Upper lobe of left lung (tissue), 6 donors: ENCODE data around the gene IP6K3. TPM values are rescaled to one million over a fixed set of nuclear protein-coding genes. Genes with fewer than 3 reads are reported as not detected.

Experiments
- ATAC-seq, 2 donors: fragments of 200-7000 bp; cut with Tn5 transposase; one replicate each; pipeline ENCODE4 v1.9.1; 2022; ENCODE audit warnings: mild to moderate bottlenecking in 2 of 2, moderate library complexity in 2 of 2; ENCODE audit not compliant: low FRiP score in 2 of 2
- DNase-seq, 2 donors: peaks; one replicate each; pipeline ENCODE4 v3.0.0-alpha.2; 2019 to 2020
- H3K27ac ChIP-seq, 4 donors: fragments of 200-600 bp; sonication (generic); one replicate each; pipeline ENCODE4 v1.5.1; 2016 to 2019
- H3K27me3 ChIP-seq, 4 donors: fragments of 200-600 bp; sonication (generic); one replicate each; pipeline ENCODE4 v1.5.1; 2017 to 2019
- H3K36me3 ChIP-seq, 4 donors: fragments of 200-600 bp; sonication (generic); one replicate each; pipeline ENCODE4 v1.5.1; 2016 to 2019
- H3K4me1 ChIP-seq, 4 donors: fragments of 200-600 bp; sonication (generic); one replicate each; pipeline ENCODE4 v1.5.1; 2018 to 2019
- H3K4me3 ChIP-seq, 4 donors: fragments of 200-600 bp; sonication (generic); one replicate each; pipeline ENCODE4 v1.5.1; 2017 to 2019; ENCODE audit warnings: mild to moderate bottlenecking in 2 of 4, moderate library complexity in 1 of 4
- H3K9me3 ChIP-seq, 4 donors: fragments of 200-600 bp; sonication (generic); one replicate each; pipeline ENCODE4 v1.5.1; 2018 to 2019
- EP300 ChIP-seq, 4 donors: sonication (generic); formaldehyde crosslinking; IDR thresholded peaks; one replicate each; pipeline ENCODE4 v1.5.1; 2017; ENCODE audit warnings: antibody characterized with exemption in 4 of 4, control low read depth in 2 of 4
- POLR2A ChIP-seq, 4 donors: fragments of 450-650 bp; IDR thresholded peaks; one replicate each; pipeline ENCODE4 v1.5.1; 2016 to 2017; ENCODE audit warnings: antibody characterized with exemption in 4 of 4, mild to moderate bottlenecking in 2 of 4
- POLR2AphosphoS5 ChIP-seq, 2 donors: sonication (generic); formaldehyde crosslinking; IDR thresholded peaks; one replicate each; pipeline ENCODE4 v1.5.1; 2017; ENCODE audit warnings: antibody characterized with exemption in 2 of 2
- WGBS, 2 donors: methylation state at CpG; one replicate each; pipeline ENCODE4 v1.1.5; 2017 to 2018; 5-methylcytosine and 5-hydroxymethylcytosine counted together
- total RNA-seq, 6 donors: library from RNA; depleted of rRNA in 4 of 6; stranded (reverse); fragments of >200 nt in 4 of 6; gene quantifications; one replicate each; pipeline versions ENCODE4 v1.1.0 to v1.2.1, GENCODE V29; 2016 to 2021
- TF ChIP-seq, protein P1 (sequence below), 6 experiments: fragments of 450-650 bp in 4 of 6; fragments of 200-600 bp in 2 of 6; sonication (generic) in 2 of 6; IDR thresholded peaks; one replicate each; pipeline ENCODE4 v1.5.1; 2016 to 2019; ENCODE audit warnings: antibody characterized with exemption in 6 of 6
- donor health status: DM: no; HTN: no; CAD: no; lungs with moderate emphysema.
- donor health status: DM: no; HTN: yes; CAD: no; lungs with severe emphysema.

The IP6K3 gene
- total RNA-seq, 6 donors from 2014 or later, result 1.9 to 11.5 (median 4.9) TPM

DNA sequence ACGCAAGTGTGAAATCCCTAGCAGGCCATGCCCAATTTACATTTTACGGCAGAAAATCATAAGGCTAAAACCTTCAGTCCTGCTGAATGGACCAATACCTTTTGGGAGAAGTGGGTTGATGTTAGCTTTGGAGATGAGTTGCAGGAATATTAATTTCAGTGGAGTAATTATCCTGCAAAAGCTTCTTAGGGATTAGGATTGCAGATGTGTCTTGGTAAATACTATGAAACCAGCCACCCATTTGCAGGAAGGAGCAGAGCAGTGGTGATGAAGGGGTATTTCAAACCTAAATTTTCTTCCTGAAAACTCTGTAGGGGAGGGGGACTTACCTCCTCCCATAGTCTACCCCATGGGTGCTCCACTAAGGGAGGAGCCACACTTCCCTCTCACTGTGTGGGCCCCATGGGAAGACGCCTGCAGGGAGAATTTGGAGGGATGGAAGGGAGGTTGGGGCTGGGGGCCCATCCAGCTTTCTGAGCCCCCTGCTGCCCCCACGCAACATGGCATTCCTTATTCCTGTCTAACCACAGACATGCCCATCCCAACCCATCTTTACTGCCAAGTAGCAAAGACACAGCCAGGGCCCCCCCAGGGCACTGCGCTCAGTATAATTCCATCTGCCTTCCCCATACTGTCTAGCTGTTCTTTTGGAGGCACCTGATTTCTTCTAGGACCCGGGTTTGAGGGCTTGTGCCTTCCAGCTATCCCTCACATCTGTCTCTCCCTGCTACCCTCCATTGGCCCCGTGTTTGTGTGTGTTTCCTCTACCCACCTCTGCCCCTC, 20.6 kb downstream of the IP6K3 start:
- DNase-seq, result no peak
- ATAC-seq, result no peak
- WGBS, 2 donors, result 85 to 92% methylated on average over 7 of the region's 7 CpGs

DNA sequence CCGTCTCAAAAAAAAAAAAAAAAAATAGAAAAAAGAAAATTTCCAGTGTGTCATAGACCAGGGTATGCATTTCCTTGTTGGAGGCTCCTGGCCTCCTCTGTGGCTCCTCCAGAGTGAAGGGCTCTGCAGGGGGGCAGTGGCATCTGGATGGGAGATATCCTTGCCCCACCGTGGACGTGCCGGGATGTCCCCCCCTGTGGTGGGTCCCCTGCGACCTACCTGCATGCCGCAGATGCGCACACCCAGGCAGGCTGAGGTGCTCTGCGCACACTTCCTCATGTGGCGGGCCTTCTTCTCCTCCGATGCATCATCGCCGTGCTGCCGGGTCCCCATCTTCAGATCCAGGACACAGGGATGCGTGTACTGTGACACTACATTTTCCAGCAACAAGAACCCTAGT, 21.5 kb downstream of the IP6K3 start:
- 90 to 91% methylated on average over 13 to 14 of the region's 14 CpGs for WGBS, 2 donors
- ATAC-seq (no peak), DNase-seq (no peak)
- Histone ChIP-seq H3K9me3 (no peaks in the 10 kb centered on the region), H3K4me3 (no peak overlapping the region), H3K27me3 (no peaks in the 10 kb centered on the region), H3K4me1 (peaks cover 0 to 9% (median 1%) of the 10 kb centered on the region in 4 donors), H3K27ac (no peak overlapping the region), H3K36me3 (no peaks in the 10 kb centered on the region)
- TF ChIP-seq, protein P1, sequence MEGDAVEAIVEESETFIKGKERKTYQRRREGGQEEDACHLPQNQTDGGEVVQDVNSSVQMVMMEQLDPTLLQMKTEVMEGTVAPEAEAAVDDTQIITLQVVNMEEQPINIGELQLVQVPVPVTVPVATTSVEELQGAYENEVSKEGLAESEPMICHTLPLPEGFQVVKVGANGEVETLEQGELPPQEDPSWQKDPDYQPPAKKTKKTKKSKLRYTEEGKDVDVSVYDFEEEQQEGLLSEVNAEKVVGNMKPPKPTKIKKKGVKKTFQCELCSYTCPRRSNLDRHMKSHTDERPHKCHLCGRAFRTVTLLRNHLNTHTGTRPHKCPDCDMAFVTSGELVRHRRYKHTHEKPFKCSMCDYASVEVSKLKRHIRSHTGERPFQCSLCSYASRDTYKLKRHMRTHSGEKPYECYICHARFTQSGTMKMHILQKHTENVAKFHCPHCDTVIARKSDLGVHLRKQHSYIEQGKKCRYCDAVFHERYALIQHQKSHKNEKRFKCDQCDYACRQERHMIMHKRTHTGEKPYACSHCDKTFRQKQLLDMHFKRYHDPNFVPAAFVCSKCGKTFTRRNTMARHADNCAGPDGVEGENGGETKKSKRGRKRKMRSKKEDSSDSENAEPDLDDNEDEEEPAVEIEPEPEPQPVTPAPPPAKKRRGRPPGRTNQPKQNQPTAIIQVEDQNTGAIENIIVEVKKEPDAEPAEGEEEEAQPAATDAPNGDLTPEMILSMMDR (IDR thresholded peaks at IDR 0.05), result no peak
- TF ChIP-seq POLR2A (IDR thresholded peaks at IDR 0.05) (no peak), POLR2AphosphoS5 (IDR thresholded peaks at IDR 0.05) (no peak), EP300 (IDR thresholded peaks at IDR 0.05) (no peak)

More for the DNA sequence above, 20.6 kb downstream of the IP6K3 start:
- Histone ChIP-seq H3K27me3 (no peaks in the 10 kb centered on the region), H3K36me3 (peaks cover 0 to 2% (median 0%) of the 10 kb centered on the region in 4 donors), H3K4me1 (peaks cover 0 to 5% (median 2%) of the 10 kb centered on the region in 4 donors), H3K27ac (no peak overlapping the region), H3K9me3 (no peaks in the 10 kb centered on the region), H3K4me3 (no peak overlapping the region)
- TF ChIP-seq, protein P1 (IDR thresholded peaks at IDR 0.05), result no peak
- no peak for TF ChIP-seq EP300 (IDR thresholded peaks at IDR 0.05)

DNA sequence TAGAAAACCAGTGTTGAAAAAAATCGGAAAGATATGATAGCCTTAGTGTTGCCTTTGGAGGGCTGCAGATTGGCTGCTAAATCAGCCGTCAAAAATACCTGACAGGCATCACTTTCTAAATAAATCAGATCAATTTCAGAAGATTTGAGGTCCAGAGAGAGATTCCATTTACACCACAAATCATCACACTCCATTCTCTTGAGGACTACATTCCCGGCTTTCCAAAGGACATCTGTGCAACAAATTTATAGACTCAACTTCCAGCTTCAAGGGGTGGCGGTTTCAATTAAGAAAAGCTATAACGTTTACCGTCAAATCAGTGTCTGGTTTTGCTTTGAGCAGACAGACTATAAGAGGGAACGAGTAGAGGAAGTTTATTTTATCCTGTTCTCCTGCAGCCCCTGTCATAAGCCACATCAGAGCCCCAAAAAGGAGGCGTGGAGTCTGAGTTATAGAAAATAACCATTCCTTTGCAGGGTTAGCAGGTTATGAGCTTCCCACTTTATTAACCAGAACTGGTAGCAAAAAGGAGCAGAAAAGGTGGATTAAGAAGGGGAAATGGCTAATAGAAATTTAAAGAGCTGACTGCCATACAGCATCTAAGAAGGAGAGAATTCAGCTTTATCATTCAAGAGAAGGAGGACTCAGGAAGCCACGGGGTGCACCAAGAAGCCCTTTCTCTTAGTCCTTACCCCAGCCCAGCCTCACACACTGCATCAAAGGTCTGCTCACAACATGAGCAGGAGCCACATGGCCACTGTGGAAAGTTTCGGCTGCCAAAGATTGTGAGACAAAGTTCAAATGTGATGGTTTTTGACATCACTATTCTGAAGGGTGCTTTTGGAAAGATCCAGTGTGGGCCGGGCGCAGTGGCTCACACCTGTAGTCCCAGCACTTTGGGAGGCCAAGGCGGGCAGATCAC, 22.3 kb downstream of the IP6K3 start:
- H3K4me3 ChIP-seq, result no peak overlapping the region
- ATAC-seq (no peak), DNase-seq (no peak)

DNA sequence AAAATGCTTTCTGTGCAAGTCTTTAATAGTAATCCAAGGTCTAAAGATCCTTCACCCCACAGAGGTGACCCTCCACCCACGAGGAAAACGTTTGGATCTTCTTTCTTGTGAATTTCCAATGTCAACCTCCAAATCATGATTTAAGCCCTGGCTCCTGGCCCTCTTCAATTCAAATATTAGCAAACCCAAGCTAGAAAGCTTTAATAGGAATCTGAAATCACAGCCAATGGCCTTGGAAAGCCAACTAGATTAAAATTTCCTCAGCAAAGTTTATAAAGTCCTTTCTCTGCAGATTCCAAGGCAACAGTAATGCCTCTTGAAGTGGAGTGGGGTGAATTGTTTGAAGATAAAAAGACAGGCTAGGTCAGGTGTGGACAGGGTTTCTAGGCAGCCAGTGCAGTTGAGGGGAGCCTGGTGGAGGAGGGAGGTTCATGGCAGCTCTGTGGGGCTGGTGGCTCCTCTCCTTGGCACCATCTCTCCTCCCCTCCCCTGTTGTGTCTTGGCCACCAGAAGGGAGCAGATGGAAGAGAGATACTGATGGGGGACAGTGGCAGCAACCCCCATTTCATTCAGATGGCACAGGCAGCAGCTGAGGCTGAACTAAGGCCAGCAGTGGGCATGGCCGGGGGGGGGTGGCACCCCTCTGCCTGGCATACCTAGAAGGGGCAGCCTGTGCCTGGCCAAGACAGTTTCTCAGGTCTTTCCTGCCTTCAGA, 23.2 kb downstream of the IP6K3 start:
- Histone ChIP-seq H3K9me3 (no peaks in the 10 kb centered on the region), H3K27ac (no peak overlapping the region), H3K4me1 (peaks cover 0 to 16% (median 11%) of the 10 kb centered on the region in 4 donors), H3K27me3 (no peaks in the 10 kb centered on the region), H3K36me3 (no peaks in the 10 kb centered on the region), H3K4me3 (no peak overlapping the region)
- TF ChIP-seq POLR2AphosphoS5 (IDR thresholded peaks at IDR 0.05), result no peak
- TF ChIP-seq, protein P1 (IDR thresholded peaks at IDR 0.05), result no peak
- no peak for TF ChIP-seq POLR2A (IDR thresholded peaks at IDR 0.05)
- TF ChIP-seq EP300 (IDR thresholded peaks at IDR 0.05), result no peak
- DNase-seq (no peak), ATAC-seq (no peak)
- WGBS, 2 donors, result 52 to 57% methylated on average over 3 of the region's 3 CpGs

More for the DNA sequence above, 22.3 kb downstream of the IP6K3 start:
- Histone ChIP-seq H3K4me1 (peaks cover 0 to 9% (median 4%) of the 10 kb centered on the region in 4 donors), H3K27ac (no peak overlapping the region), H3K9me3 (no peaks in the 10 kb centered on the region), H3K36me3 (no peaks in the 10 kb centered on the region), H3K27me3 (no peaks in the 10 kb centered on the region)
- 66 to 68% methylated on average over 13 of the region's 13 CpGs for WGBS, 2 donors
- TF ChIP-seq, protein P1 (IDR thresholded peaks at IDR 0.05), result no peak
- TF ChIP-seq EP300 (IDR thresholded peaks at IDR 0.05) (no peak), POLR2AphosphoS5 (IDR thresholded peaks at IDR 0.05) (no peak), POLR2A (IDR thresholded peaks at IDR 0.05) (no peak)
